NK-92 treated with Interleukin-12 subunit alpha and Interleukin-12 subunit beta, amount 100 ng/mL, for 24 hours (cell line): ENCODE measurements around the gene CRYBG1.
"Not testable (repeated sequence)": the region's sequence is repeated elsewhere in the genome, so short reads cannot be mapped to it uniquely, and the experiment has no call there.

Source experiments
- DNase-seq: peaks from one replicate; lab custom pipeline; 2025; lab: John Stamatoyannopoulos, UW

CRYBG1 gene

GRCh38 chr6:106496823-106497222 lies 136.3 kb downstream of the CRYBG1 start:
- DNase-seq: no peak

GRCh38 chr6:106501960-106502371 lies 141.4 kb downstream of the CRYBG1 start:
- no peak for DNase-seq

DNA sequence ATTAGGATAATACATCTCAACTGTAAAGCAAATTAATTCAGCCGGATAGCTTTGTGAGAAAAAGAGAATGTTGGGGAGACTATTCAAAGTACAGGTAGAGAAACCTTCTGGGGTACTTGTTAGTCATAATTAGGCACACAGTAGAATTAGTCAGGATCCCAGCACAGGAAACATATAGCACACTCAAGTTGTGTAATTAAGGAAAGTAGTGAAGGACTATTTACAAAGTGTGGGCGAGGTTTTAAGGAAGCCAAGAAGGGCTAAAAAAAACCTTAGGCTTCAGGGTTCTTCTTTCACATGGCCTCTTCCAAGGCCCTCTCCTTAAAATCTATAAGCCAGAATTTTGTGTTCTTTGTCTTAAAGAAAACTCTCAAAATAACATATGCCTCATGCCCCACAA lies 142.0 kb downstream of the CRYBG1 start:
- no peak for DNase-seq

GRCh38 chr6:106508277-106508676 lies 147.8 kb downstream of the CRYBG1 start:
- DNase-seq: no peak

DNA sequence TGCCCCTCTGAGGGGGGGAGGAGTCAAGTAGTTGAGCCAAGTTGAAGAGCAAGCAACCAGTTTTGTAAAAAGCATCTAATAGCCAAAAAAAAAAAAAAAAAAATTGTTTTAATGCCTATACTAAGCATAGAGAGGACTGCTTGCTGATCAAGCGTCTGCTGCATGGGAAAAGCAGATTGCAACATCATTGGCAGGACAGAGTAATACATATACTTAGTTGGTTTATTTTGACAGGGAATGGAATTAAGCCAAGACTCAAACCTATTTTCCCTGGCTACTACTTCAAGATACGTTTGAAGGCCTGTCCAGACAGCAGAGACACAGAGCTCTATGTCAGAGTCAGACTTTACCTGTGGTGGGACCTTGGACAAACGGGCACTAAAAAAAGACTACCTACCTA lies 148.3 kb downstream of the CRYBG1 start:
- no peak for DNase-seq

- DNase-seq: no peak
Measured at GRCh38 chr6:106509420-106510089, 149.0 kb downstream of the CRYBG1 start.

DNA sequence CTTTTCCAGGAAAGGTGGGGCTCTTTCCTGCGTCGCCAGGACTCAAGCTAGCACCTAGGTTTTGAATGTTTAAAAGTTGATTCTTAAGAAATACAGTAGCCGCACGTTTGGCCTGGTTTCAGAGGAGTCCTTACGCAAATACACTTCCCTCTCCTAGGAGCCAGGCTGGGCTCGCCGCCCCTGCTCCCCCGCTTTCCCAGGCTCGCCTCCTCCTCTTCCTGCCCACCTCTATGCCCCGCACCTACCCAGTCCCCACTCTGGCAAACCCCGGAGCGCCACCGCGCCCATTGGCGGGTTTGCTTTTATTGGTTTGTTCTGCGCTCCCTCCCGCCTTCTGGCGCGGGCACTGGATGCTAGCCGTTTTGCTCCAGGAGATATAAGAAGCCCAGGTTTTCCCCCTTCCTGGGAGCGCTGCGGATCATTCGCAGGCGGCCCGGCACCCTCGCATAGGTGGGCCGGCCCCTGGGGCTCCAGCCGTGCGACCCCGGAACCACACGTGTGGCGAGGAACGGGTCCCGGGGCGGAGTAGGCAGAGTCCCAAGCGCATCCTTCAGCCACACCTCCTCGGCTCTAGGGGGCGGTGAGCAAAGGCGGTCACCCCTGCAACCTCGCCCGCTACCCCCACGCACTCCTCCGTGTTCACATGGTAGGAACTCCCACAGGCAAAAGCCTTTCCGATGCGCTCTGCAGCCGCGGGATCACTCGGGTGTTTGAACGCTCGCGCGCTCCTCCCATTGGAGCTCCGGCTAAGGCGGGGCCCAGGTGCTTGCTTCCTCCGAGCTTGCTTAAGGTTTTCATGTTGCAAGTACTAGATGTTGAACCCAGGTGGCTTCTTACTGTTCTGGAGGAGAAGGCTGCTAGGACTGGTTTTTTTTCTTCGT lies 149.8 kb downstream of the CRYBG1 start:
- DNase-seq: no peak

GRCh38 chr6:106511288-106512047 lies 151.0 kb downstream of the CRYBG1 start:
- peak; percentile 41 for DNase-seq

- peak; percentile 74 for DNase-seq
Measured at GRCh38 chr6:106512048-106512967, 151.8 kb downstream of the CRYBG1 start.

DNA sequence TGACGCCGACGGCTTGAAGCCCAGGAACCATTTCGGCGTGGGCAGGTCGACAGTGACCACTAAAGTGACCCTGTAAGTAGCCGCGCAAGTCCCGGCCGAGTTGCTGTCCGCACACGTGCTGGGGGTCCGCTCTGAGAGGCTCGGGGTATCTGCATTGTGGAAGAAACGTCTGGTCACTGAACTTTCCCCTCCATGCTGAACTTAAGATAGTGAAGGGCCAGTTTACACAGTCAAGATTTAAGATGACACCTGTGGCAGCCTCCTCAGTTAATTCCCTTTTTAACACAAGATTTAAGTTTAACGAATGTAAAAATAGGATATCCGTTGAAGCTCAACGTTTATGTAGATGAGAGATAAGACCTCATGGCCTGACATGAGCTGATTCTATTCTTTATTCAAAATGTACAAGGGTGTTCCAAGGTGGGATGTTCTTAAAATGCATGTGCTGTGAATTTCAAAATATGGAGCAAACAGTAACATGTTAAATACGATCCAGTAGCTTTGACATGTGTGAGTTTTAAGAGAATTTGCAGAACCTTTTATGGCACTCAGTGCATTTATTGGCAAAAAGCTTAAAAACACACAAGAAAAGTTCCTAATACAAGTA lies 152.6 kb downstream of the CRYBG1 start:
- no peak for DNase-seq

DNA sequence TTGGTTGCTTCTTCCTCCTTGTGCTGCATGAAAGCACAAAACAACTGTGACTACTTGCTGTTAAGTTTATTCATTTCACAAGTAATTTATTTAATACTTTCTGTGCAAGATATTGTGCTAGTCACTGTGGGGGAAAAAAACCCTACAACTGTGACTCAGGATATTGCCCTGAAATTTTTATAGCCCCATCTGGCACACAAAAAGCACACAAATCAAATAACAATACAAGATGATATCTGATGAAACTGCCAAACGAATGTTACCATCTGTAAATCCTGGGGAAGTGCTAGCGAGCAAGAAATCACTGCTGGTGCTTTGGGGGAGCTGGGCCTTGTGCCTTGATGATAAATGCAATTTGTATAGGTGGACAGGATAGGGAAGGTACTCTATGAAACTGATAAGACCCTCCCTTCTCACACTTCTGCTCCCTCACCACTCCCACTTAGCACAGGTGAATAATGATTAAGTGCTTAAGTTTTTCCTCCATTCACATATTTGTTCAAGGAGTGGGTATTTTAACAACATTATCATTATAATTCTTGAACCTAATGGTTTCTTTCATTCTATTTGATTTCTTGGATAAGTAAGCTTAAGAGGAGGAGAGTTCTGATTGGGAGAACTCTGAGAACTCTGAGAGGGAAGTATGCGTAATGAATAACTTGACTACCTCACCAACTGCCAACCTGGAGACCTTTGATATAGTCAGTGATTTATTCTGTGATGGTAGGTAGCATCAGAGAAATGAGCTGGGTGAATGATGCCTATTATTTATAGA lies 153.5 kb downstream of the CRYBG1 start:
- DNase-seq: peak; percentile 12

GRCh38 chr6:106514583-106514885 lies 154.0 kb downstream of the CRYBG1 start:
- no peak for DNase-seq

DNA sequence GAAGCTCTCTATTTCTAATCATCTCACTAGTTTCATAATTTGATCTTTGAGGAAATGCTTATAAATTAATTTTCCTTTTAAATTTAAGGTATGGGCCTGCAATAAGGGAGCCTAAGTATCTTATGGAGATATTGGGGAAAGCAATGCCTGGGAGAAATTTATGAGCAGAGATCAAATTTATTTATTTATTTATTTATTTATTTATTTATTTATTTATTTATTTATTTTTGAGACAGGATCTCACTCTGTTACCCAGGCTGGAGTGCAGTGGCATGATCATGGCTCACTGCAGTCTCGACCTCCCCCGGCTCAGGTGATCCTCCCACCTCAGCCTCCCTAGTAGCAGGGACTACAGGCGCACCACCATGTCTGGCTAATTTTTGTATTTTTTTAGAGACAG lies 155.1 kb downstream of the CRYBG1 start:
- DNase-seq: not testable (repeated sequence)

DNA sequence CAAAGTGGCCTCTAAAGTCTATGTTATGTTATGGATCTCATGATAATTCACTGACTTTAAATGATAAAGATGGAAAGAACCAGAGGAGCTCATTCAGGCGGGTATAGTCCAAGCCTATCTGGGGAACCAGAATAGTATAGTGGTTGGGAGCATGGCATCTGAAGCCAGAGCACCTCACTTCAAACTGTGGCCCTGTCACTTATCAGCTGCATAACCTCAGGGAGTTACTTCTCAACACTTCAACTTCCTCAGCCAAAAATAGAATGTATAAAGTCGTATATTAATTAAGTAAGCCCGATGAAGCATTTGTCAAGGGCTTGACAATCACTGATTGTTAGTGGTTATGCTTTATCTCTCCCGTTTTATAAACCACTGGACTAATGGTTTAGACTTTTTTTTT lies 156.1 kb downstream of the CRYBG1 start:
- DNase-seq: no peak

DNA sequence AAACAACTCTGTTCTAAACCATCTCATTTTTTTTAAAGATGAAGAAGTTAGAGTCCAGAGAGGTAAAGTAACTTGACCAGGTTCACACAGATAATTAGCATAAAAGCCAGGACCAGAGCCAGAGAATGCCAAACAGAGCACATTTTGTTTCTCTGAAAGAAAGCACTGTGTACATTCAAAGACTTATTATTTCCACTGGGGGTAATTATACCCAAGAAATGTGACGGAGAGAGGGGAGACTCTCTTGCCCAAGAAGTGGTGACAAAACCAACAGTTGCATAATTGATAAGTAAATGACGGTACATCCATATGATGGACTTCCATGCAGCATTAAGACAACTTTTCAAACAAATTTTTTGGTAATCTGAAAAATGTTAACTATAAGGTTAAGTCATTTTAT lies 157.2 kb downstream of the CRYBG1 start:
- no peak for DNase-seq

GRCh38 chr6:106518748-106519147 lies 158.2 kb downstream of the CRYBG1 start:
- no peak for DNase-seq

GRCh38 chr6:106519460-106520394 lies 159.2 kb downstream of the CRYBG1 start:
- DNase-seq: peak; percentile 75

DNA sequence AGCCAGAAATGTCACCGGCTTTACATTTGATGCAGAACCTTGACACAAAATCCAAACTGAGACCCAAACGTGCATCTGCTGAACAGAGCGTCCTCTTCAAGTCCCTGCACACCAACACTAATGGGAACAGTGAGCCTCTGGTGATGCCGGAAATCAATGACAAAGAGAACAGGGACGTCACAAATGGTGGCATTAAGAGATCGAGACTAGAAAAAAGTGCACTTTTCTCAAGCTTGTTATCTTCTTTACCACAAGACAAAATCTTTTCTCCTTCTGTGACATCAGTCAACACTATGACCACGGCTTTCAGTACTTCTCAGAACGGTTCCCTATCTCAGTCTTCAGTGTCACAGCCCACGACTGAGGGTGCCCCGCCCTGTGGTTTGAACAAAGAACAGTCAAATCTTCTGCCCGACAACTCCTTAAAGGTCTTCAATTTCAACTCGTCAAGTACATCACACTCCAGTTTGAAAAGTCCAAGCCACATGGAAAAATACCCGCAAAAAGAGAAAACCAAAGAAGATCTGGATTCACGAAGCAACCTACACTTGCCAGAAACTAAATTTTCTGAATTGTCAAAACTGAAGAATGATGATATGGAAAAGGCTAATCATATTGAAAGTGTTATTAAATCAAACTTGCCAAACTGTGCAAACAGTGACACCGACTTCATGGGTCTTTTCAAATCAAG lies 160.3 kb downstream of the CRYBG1 start:
- DNase-seq: peak; percentile 61
